ENCODE results near the gene SPAG16.

DNA sequence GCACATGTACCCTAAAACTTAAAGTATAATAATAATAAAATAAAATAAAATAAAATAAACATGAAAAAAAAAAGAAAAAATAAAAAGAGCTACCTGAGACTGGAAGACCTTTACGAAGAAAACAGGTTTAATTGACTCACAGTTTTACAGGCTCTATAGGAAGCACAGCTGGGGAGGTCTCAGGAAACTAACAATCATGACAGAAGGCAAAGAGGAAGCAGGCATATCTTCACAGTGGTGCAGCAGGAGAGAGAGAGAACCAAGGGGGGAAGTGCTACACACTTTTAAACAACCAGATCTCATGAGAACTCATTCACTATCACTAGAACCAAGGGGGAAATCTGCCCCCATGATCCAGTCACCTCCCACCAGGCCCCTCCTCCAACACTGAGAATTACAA lies 747.3 kb downstream of the SPAG16 start:
- TF ChIP-seq POLR2AphosphoS5 (IDR thresholded peaks at IDR 0.05) (no peak), POLR2A (IDR thresholded peaks at IDR 0.05) (no peak)
- TF ChIP-seq, protein P1, sequence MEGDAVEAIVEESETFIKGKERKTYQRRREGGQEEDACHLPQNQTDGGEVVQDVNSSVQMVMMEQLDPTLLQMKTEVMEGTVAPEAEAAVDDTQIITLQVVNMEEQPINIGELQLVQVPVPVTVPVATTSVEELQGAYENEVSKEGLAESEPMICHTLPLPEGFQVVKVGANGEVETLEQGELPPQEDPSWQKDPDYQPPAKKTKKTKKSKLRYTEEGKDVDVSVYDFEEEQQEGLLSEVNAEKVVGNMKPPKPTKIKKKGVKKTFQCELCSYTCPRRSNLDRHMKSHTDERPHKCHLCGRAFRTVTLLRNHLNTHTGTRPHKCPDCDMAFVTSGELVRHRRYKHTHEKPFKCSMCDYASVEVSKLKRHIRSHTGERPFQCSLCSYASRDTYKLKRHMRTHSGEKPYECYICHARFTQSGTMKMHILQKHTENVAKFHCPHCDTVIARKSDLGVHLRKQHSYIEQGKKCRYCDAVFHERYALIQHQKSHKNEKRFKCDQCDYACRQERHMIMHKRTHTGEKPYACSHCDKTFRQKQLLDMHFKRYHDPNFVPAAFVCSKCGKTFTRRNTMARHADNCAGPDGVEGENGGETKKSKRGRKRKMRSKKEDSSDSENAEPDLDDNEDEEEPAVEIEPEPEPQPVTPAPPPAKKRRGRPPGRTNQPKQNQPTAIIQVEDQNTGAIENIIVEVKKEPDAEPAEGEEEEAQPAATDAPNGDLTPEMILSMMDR (IDR thresholded peaks at IDR 0.05), result no peak

Data from prostate gland (tissue), 2 donors.